Activated CD8-positive, alpha-beta memory T cell treated with anti-CD3 and anti-CD28 coated beads for 1 hour (primary cell): Measurements from ENCODE around the gene SLCO4A1.

Experiments
- DNase-seq, 2 donors: peaks; one replicate each; pipeline ENCODE4 v3.0.0-alpha.2; 2020; ENCODE audit warnings: low read depth in 1 of 2; ENCODE audit errors: extremely low read depth in 1 of 2

Gene SLCO4A1

DNA sequence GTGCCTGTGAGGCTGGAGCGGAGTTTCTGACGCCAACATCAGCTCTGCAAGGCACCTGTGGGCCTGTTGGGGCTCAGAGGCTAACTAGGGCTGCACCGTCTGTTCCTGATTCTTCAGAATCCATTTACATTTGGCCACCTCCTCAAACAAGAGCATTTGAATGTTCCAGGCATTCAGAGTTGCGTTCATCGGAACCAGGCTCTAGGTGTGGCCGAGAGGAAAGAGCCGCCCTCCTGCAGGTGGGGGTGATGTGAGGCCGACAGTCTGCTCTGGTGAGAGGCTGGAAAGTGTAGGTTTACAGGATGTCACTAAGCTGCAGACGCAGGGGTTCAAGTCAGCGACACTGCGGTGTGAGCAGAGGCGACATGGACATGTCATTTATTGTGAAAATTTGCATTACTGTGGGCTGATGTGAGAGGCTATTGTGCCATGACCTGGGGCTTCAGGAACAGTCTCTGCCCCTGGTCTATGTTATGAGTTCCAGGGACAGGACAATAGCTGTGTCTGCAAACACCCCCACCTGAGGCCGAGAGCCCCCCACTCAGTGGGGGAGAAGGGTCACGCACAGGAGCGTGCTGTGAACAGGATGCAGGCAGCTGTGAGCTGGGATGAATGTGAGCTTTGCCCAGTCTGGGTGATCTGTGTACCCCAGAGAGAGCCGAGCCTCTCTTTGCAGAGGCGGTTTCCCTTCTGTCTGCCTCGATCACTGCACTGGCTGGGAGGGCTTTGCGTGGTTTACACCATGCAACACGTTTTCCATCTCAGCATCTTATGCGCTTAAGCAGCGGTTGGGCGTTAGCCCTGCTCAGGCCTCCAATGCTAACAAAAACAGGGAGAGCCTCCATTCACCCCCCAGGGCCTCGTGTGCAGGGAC lies 21.1 kb downstream of the SLCO4A1 start:
- DNase-seq = no peak

GRCh38 chr20:62664019-62664971 lies 22.0 kb downstream of the SLCO4A1 start:
- no peak for DNase-seq

- no peak for DNase-seq
Measured at GRCh38 chr20:62665153-62665754, 23.0 kb downstream of the SLCO4A1 start.

DNA sequence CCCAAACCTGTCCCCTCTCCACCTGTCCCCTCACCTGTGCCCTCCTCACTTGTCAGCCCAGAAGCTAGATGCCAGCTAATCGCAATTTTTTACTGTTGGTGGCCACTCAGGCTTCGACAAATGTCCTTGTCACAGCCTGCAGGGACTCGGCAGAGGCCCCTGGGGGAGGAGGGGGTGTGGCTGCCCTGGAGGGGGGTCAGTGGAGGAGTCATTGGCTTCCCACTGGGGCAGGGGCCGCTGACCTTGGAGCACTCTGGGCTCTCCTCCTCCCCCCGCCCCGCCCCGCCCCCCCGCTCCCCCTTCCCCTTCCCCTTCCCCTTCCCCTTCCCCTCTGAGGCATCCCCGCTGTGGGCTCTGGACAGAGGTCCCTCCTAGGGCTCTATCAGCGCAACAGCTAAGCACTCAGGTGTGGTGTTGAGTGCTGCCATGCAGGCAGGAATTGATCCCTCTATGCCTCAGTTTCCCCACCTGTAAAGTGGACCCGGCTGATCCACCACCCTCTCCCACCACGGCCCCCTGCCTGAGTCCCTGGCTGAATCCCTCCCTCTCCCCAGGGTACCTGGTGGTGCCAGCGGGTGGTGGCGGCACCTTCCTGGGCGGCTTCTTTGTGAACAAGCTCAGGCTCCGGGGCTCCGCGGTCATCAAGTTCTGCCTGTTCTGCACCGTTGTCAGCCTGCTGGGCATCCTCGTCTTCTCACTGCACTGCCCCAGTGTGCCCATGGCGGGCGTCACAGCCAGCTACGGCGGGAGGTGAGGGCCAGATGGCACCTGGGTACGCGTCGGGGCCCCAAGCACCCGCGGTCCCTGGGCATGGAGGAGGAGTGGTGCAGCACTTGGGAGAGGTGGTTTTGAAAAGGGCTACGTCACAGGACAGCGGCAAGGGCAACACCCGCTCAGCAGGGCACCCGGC lies 23.8 kb downstream of the SLCO4A1 start:
- no peak for DNase-seq

- no peak for DNase-seq
Measured at GRCh38 chr20:62666736-62667529, 24.6 kb downstream of the SLCO4A1 start.

GRCh38 chr20:62667530-62668440 lies 25.5 kb downstream of the SLCO4A1 start:
- DNase-seq = no peak

DNA sequence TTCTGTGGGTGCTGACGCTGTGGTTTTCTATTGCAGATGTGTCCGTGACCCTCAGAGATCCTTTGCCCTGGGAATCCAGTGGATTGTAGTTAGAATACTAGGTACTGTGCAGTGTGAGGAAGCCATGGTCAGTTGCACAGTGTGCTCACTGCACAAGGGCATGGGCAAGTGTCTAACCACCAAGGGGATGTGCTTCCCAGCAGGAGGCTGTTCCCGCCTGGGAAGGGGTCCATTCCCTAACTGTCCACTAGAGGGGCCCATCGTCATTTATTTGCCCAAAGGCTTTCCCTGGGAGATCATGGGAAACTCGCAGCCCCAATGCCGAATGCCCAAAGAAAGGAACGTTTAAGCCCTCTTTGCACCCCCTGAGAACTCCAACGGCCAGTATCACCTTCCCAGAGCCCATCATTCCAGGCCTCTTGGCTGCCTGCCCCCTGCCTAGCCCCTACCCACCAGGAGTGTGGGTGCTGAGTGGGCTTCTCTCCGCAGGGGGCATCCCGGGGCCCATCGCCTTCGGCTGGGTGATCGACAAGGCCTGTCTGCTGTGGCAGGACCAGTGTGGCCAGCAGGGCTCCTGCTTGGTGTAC lies 26.2 kb downstream of the SLCO4A1 start:
- DNase-seq = no peak

DNA sequence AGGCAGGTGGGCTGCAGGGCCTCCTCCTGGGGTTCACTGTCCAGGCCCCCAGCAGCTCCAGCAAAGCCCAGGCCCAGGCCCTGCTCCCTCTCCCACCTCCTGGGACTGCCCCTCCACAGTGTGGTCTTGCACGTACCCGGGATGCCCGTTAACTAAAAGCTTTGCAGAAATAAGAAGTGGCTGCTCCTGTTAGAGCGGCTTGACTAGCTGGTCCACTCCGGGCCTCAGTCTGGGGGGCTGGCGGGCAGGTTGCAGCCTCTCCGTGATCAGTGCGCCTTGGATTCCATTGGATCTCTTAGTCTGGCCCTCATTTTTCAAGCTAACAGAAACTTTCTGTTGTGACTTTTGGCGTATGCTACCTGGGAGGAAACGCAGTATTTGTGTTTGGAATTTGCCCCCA lies 26.9 kb downstream of the SLCO4A1 start:
- no peak for DNase-seq

DNA sequence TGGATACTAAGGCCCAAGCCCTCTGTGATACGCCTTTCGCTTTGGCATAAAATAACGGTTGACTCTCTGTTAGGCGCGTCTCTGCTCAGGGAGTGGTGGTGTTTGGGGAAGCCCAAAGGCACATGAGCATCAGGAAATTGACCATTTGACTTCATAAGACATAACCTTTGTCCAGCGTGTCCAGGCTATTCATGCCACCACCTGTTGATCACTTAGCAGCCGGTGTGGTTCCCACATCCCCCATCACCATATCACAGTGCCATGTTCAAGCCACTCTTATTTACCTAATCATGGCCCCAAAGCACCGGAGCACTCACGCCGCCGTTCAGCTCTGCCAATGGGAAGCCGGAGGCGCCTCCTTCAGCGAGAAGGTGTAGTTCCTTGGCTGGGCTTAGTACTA lies 27.9 kb downstream of the SLCO4A1 start:
- no peak for DNase-seq

DNA sequence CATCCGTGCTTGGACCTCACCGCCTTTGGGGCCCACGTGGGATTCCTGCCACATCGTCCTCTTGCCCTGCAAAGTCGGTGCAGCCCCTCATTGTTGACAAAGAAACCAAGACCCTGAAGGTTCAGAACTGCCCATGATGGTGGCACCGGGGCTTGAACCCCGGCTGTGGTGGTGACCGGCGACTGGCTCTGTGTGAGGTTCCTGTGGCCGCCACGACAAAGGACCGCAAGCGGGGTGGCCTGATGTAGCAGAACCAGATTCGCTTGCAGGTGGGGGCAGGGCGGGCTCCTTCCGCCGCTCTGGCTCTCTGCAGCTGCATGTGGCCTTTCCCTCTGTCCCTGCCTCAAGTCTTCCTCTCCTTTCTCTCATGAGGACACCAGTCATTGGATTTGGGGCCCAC lies 28.7 kb downstream of the SLCO4A1 start:
- no peak for DNase-seq

- no peak for DNase-seq
Measured at GRCh38 chr20:62671765-62672164, 29.5 kb downstream of the SLCO4A1 start.

- no peak for DNase-seq
Measured at GRCh38 chr20:62674370-62674769, 32.1 kb downstream of the SLCO4A1 start.

DNA sequence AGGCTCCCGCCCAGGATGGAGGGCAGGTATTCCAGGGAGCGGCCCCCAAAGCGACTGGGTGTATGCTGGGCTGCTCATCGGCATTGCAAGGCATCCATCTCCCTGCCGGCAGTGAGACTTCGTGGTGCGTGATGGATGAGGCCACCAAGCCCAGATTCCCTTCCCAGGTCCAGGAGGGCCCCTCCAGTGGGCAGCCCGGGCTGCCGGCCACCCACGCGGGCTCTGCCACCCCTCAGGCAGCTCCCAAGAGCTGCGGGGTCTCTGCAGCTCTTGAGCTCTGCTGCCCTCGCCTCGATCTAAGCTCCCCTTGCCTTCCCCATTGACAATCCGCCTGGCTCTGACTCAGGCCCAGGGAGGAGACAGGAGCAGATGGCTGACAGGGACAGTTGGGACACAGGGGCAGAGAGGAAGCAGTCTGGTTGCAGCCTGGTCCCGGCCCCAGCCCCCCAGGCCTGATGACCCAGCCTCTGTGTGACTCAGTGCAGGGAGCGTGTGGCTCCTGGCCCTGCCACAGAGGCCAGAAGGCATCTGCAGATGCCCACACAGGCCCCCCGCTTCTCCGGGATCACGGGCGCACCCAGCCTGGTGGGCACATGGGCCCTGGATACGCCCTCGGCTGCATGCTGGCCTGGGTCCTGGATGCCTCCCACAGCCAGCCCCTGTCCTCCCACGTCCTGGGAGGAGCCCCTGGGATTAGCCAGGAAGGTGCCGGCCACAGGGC lies 33.0 kb downstream of the SLCO4A1 start:
- DNase-seq = no peak

DNA sequence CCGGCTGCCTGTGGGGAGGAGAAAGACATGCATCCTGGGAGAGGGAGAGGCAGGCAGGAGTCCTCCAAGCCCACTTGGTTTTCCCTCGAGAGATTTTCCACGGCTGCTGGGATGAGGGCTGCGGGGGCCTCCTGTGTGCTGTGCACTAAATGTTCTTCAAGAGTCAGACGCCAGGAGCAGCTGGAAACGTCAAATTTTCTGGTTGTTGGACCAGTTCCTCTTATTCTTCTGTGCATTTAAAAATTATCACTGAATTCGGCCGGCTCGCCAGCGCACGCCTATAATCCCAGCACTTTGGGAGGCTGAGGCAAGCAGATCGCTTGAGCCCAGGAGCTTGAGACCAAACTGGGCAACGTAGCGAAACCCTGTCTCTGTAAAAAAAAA lies 33.6 kb downstream of the SLCO4A1 start:
- no peak for DNase-seq

DNA sequence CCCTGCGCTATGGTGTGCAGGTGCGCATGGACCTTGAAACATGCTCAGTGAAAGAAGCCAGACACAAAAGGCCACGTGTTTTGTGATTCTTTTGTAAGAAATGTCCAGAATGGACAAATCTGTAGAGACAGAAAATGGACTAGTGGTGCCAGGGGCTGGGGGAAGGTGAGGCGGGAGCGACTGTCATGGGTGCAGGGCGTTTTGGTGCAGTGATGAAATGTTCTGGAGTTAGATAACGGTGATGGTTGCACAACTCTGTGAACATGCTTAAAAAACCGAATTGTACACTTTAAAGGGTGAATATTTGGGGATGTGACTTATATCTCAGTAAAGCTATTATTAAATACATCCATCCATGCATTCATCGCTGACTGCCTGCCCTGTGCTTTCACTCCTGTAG lies 34.7 kb downstream of the SLCO4A1 start:
- no peak for DNase-seq

GRCh38 chr20:62677678-62678077 lies 35.4 kb downstream of the SLCO4A1 start:
- DNase-seq = no peak

DNA sequence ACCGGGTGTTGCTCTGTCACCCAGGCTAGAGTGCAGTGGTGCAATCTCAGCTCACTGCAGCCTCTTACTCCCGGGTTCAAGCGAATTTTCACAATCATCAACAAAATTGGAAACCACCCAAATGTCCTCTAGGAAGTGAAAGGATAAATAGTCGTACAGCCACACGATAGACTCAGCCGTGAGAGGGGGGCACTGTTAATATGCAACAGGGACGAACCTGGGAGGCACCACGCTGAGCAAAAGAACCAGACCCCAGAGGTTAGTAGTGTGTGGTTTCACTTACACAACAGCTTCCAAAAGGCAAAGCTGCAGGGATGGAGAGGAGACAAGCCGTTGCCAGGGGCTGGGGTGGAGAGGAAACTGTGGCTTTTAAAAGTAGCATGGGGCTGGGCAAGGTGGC lies 36.2 kb downstream of the SLCO4A1 start:
- no peak for DNase-seq
